Measurements from ENCODE around the gene IL22RA2. TPM values are rescaled to one million over a fixed set of nuclear protein-coding genes. Genes with fewer than 3 reads are reported as not detected.

The IL22RA2 gene
- total RNA-seq, 4 donors from 2014 or later, result not detected

GRCh38 chr6:137133122-137133521 is 40.3 kb downstream of the IL22RA2 start:
- H3K36me3 ChIP-seq, result no peaks in the 10 kb centered on the region
- no peaks in the 10 kb centered on the region for H3K4me1 ChIP-seq
- H3K4me3 ChIP-seq (replicated peaks in 1 of 3), result no peak overlapping the region
- no peak for DNase-seq
- no peak for TF ChIP-seq POLR2A (IDR thresholded peaks at IDR 0.05)
- no peak for TF ChIP-seq CTCF (IDR thresholded peaks at IDR 0.05)
- no peaks in the 10 kb centered on the region for H3K9me3 ChIP-seq
- 96% methylated on average over 3 of the region's 3 CpGs; no CpG with 5 or more reads in 1 of the 2 donors for WGBS, 2 donors
- no peaks in the 10 kb centered on the region for H3K27me3 ChIP-seq
- H3K27ac ChIP-seq, result no peak overlapping the region
- intact Hi-C loops (cut with DNase I), result no loop called here

- H3K4me1 ChIP-seq, result no peaks in the 10 kb centered on the region
- H3K27ac ChIP-seq, result no peak overlapping the region
- H3K36me3 ChIP-seq, result no peaks in the 10 kb centered on the region
- WGBS, 2 donors, result 71 to 85% methylated on average over 2 of the region's 2 CpGs
- no peak for DNase-seq
- no peaks in the 10 kb centered on the region for H3K27me3 ChIP-seq
- TF ChIP-seq CTCF (IDR thresholded peaks at IDR 0.05), result no peak
- H3K4me3 ChIP-seq (replicated peaks in 1 of 3), result no peak overlapping the region
- intact Hi-C loops (cut with DNase I), result no loop called here
- no peaks in the 10 kb centered on the region for H3K9me3 ChIP-seq
These were observed 46.5 kb downstream of the IL22RA2 start for GRCh38 chr6:137126875-137127485.

- no peaks in the 10 kb centered on the region for H3K27me3 ChIP-seq
- intact Hi-C loops (cut with DNase I), result no loop called here
- H3K27ac ChIP-seq, result no peak overlapping the region
- no peaks in the 10 kb centered on the region for H3K9me3 ChIP-seq
- H3K4me3 ChIP-seq (replicated peaks in 1 of 3), result no peak overlapping the region
- 90 to 92% methylated on average over 2 of the region's 2 CpGs for WGBS, 2 donors
- H3K4me1 ChIP-seq, result no peaks in the 10 kb centered on the region
- DNase-seq, result no peak
- TF ChIP-seq CTCF (IDR thresholded peaks at IDR 0.05), result no peak
- no peak for TF ChIP-seq POLR2A (IDR thresholded peaks at IDR 0.05)
- no peaks in the 10 kb centered on the region for H3K36me3 ChIP-seq
These were observed 50.4 kb downstream of the IL22RA2 start for GRCh38 chr6:137123078-137123477.

- H3K4me1 ChIP-seq, result no peaks in the 10 kb centered on the region
- intact Hi-C loops (cut with DNase I), result no loop called here
- H3K27ac ChIP-seq, result no peak overlapping the region
- H3K36me3 ChIP-seq, result no peaks in the 10 kb centered on the region
- no peaks in the 10 kb centered on the region for H3K27me3 ChIP-seq
- TF ChIP-seq CTCF (IDR thresholded peaks at IDR 0.05), result no peak
- TF ChIP-seq POLR2A (IDR thresholded peaks at IDR 0.05), result no peak
- no peaks in the 10 kb centered on the region for H3K9me3 ChIP-seq
- WGBS, 2 donors, result 81 to 93% methylated on average over 4 of the region's 4 CpGs
- H3K4me3 ChIP-seq (replicated peaks in 1 of 3), result no peak overlapping the region
- no peak for DNase-seq
These were observed 50.8 kb downstream of the IL22RA2 start for GRCh38 chr6:137122612-137123011.

- intact Hi-C loops (cut with DNase I), result no loop called here
- Histone ChIP-seq H3K36me3 (no peaks in the 10 kb centered on the region), H3K27ac (no peak overlapping the region), H3K9me3 (no peaks in the 10 kb centered on the region), H3K27me3 (no peaks in the 10 kb centered on the region), H3K4me1 (no peaks in the 10 kb centered on the region), H3K4me3 (replicated peaks in 1 of 3) (no peak overlapping the region)
- whole genome bisulfite sequencing, 2 donors, result 77 to 86% methylated on average over 2 of the region's 2 CpGs
- DNase-seq, result no peak
- TF ChIP-seq POLR2A (IDR thresholded peaks at IDR 0.05) (no peak), CTCF (IDR thresholded peaks at IDR 0.05) (no peak)
These were observed 51.9 kb downstream of the IL22RA2 start for GRCh38 chr6:137121401-137121997.
